GM12892 (cell line): Measurements from ENCODE around the gene PTEN.
"Not testable (repeated sequence)": the region's sequence is repeated elsewhere in the genome, so short reads cannot be mapped to it uniquely, and the experiment has no call there.

Experiments used
- POLR2A ChIP-seq: IDR thresholded peaks from 2 replicates; pipeline ENCODE4 v1.6.1; 2011; ENCODE audit warnings: low read depth, low read length, control low read depth
- TAF1 ChIP-seq: IDR thresholded peaks from 2 replicates; pipeline ENCODE4 v1.6.1; 2011; ENCODE audit warnings: low read depth, mild to moderate bottlenecking, control low read depth, low read length, borderline replicate concordance

DNA sequence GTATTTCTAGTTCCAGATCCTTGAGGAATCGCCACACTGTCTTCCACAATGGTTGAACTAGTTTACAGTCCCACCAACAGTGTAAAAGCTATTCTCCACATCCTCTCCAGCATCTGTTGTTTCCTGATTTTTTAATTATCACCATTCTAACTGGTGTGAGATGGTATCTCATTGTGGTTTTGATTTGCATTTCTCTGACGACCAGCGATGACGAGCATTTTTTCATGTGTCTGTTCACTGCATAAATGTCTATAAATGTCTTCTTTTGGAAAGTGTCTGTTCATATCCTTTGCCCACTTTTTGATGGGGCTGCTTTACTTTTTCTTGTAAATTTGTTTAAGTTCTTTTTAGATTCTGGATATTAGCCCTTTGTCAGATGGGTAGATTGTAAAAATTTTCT lies 7.8 kb upstream of the PTEN start:
- not testable (repeated sequence) for TF ChIP-seq POLR2A, TAF1
